NCI-H748 (cell line): ENCODE data around the gene ADAMTS18.

Source experiments
- DNase-seq: peaks from one replicate; lab custom pipeline; 2025; ENCODE audit not compliant: unreplicated experiment; lab: John Stamatoyannopoulos, UW

Gene ADAMTS18

DNA sequence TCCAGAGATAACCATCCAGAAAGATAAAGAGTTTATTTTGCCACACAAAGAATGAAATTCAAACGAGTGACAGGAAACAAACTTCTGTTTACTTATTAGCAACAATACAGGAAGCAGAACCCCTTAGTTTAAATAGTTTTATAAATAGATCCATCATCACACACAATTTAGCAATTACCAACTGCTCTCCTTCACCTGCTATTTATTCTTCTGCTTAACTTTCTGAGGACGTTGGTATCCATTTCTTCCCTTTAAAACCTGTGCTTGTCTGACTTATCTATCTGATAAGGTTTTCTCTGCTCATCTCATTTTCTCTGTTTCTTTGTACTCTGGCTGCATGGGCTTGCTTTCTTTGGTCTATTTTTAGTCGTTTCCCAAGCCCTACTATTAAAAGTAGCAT, 4.3 kb upstream of the ADAMTS18 start:
- peak; percentile 13 for DNase-seq

DNA sequence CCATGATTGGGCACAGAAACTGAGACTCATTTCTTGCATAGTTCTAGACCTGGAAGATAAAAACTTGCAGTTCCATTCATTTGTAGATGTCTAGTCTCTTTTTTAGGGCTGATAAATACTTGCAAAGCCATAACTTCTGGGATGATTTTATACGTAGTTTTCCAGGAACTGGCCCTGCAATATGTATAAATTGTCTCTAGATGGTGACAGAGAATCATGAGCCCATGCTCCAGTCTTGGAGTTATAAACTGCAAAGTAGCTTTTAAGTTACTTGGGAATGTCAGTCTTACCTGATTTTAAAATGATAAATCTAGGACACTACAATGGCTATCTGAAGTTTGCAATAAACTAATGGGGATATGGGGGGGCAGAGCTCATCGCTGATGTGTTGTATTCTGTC, 3.0 kb upstream of the ADAMTS18 start:
- DNase-seq, result peak; percentile 50

DNA sequence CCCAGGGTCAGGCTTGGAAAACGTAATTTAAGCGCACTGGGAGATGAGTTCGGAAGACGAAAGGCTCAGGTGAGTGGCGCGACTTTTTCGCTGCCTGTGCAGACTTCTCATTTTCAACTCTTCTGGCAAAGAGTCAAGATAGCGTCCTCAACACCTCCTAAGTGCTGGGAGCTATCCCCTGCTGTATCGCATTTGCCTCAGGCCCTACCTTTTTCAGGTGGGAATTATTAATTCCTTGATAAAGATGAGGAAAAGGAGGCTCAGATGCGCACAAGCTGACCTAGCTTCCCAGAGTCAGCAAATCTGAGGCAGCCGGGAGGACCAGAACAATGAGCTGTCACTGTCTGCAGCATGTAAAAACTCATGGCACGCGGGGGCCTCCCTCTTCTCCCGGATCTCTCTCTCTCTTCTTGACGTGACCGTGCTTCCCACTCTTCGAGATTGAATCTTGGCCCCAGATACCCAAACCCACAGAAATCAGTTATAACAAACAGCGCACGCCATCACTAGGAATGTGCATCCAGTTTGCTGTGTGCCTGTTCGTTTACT, 512 bp upstream of the ADAMTS18 start:
- peak; percentile 58 for DNase-seq

DNA sequence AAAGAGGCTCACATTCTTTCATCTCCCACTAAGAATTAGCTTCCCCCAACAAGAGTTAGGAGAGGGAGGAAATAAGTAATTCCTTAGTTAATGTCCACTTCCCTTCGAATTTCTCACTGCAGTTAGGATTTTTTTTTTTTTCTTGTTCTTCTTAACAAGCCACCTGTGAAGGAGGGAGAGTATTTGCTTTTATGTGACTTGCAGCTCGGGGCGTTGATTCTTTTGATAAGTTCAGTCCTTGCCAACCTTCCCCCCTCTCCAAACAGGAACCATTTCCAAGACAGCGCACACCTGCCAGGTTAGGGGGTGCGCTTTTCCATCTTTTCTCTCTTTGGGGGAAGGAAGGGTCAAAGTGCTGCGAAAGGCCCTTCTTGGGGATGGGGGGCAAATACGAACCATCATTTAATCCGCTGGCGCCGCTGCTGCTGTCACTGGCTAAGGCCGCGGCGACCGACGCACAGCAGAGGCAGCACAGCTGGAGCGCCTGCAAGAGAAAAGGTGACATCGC, 758 bp downstream of the ADAMTS18 start:
- no peak for DNase-seq

DNA sequence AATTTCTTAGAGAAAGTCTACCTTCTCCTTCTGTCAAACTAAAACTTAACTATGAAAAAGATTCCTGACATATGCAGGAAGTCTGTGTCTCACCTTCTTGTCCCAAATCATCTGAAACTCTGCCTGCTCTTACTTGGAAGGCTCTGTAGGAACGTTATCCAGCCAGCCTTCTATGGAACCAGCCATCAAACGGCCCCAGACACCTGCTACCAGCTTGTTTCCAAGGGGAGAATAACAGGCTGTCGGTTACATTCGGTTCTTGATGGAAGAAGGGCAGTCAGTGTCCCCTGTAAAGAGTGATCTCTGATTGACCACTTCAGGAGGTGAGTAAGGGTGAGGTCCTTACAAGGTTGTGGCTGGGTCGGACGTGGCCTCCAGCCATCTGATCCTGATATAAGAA, 1.7 kb downstream of the ADAMTS18 start:
- no peak for DNase-seq

DNA sequence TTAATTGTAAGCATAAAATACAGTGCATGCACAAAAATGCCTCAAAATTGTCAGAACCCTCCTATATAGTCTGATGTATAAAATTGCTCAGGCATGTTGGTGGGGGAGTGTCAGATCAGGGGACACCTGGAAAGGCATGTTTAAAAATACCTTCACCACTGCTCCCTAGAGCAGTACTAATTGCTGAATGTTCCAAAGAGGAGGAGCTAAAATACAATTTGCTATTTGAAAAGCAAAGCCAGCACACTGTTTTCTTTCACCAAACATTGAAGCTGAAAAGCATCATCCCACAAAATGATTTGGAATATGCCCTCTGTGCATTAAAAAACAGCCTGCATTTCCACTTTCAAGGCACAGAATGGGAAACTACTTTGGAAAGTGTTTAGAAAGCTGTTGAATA, 2.6 kb downstream of the ADAMTS18 start:
- DNase-seq, result no peak

DNA sequence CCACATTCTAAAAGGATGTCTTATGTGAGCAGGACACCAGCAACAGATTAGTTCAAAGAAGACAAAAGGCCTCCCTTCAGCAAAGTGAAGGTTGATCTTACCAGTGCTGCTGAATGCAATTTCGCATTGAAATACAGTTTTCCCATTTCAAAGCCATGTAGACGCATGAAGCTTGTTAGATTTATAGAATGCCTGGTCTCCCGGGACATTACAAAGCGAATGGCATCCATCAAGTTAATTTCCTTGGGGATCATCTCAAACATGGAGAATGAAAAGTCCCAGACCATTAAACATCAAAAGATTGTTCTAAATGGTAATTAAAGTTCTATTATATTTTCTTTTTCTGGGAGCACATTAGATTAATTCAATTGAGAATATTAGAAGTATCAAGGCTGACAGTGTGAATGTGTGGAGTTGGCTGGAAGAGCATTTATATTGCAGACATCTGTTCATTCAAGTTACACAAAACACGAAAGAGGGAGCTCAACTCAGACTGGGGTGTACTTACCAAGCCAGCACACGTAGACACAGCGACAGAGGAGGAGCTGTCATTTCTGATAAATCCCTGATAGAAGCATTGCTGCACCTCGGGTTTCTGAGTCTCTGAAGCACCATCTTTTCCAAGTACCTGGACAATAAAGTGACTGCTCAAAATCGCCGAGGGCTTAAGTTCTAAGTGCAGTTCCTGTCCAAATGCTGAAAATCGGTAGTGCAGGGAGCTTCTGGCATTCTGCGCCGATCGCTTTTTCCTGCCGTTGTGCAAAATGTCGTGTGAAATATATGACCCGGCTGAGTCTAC, 3.8 kb downstream of the ADAMTS18 start:
- no peak for DNase-seq

DNA sequence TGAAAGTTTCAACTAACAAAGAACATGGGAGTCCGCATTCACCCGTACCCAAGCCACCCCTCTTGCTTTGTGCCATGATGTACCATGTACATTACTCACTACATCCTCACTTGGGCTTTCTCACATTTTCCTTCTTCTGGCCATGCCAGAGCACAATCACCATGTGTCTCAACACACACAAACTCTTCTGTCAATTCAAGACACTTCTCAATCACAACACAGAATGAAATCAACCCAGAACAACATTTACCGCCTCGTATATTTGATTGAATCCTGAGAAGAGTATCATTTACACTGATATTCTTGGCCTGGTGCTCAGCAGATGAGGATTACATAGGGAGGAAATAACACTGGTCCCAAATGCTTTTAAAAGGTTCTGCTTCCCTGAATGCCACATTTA, 4.5 kb downstream of the ADAMTS18 start:
- DNase-seq, result no peak

DNA sequence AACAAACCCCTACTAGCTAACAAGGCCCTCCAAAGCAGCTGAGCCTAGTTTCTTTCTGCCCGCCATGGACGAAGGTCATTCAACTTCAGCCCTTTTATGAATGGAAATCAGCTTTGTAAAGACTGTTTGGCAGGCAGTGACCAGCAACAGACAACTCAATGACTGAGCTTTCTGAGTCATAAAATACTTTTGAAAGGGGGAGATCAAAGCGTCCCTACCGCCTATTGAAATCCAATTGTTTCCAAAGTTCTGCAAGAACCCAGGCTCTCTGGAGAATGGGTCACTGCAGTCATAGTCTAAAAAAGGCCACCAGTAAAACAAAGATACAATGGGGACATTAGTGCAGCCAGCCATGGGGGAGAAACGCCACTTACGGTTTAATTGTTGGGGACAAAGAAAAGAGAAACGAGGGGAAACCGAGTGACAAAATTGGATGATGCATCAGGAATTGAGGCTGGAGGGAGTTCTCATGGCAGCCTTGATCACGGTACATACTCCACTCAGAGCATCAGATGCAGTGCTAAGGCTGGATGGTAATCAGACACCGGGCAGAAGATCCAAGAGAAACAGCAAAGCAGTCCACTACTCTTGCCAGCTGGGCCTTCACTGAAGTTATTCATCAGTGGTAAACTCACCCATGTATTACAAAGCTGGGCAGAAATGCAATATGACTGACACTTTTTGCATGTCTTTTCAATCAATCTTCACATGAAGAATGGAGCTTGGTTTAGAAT, 9.8 kb downstream of the ADAMTS18 start:
- DNase-seq, result no peak

DNA sequence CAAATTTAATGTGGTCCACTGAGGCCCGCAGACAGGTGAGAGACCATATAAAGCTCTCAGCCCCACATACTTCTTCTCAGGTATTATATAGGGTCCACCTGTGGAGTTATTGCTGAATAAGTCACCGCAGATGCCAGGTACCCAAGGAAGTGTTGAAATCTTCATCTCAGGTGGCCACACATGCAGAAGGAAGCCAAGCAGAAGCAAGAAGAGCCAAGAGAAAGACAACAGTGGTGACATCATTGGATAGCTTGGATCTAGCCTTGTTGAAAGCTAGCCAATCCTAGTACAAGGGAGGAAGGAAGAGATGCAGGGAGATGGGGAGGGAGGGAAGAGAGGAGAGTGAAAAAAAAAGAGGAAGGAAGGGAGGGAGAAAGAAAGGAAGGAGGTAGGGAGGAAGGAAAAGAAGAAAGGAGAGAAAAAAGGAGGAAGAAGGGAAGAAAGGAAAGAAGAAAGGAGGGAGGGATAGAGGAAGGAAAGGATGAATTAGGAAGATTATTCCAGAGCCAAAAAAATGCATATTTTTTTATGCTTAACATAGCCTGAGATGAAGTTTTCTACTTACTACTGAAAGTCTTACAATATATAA, 12.5 kb downstream of the ADAMTS18 start:
- no peak for DNase-seq

DNA sequence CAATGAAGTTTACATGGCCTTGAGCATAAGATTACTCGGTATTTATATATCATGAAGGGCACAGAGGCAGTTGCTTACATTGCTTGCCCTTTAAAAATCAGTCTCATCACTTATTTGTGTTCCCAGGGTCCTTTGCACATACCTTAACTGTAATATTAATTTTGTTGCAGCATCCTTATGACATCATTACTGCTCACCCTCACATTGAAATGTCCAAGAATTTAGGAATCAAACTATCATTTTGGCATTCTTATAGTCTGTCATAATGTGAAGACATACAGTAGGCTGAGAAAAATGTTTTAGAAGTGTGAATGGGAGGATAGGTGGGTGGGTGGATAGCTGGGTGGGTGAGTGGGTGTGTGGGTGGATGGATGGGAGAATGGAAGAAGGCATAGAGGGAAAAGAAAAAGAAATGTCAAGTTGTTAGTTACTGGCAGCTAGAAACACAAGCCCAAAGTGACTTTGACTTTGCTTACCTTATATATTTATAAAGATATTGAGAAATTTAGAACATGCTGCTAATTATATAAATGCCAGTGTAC, 17.8 kb downstream of the ADAMTS18 start:
- no peak for DNase-seq

DNA sequence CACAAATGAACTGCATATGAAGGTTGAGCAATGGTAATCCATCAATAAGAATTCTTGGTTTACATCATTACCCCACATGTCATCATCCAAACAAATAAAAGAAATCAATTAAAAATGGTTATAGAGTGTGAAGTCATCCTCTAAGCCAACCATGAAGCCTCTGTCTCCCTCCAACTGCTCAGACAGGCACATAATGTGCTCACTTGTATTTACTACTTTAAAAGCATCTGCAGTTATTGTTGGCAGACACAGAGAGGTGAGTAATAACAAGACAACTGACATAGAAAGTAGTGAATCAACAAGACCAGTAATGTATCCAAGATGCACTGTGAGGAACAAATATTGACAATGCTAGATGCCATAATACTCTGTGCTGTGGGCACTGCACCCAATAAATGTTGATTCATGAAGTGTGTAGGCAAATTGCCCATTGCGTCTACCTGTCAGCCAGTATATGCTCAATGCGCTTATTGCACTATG, 20.0 kb downstream of the ADAMTS18 start:
- DNase-seq, result peak; percentile 34

DNA sequence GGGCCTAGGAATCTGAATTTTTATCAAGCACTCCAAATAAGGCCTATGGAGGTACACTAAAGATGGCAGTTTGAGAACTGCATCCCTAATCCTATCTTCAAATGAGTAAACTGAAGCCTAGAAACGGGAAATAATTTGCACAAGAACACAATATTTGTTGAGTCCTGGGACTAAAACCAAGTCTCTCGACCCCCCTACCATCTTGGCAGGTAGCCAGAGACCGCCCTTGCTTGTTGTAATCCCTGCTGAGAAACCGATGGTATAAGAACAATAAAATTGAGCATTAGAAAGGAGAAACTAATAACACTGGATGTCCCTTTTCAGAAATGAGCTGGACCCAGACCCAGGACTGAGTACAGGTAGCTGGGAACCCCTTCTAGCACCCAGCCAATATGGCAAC, 24.4 kb downstream of the ADAMTS18 start:
- DNase-seq, result peak; percentile 4

DNA sequence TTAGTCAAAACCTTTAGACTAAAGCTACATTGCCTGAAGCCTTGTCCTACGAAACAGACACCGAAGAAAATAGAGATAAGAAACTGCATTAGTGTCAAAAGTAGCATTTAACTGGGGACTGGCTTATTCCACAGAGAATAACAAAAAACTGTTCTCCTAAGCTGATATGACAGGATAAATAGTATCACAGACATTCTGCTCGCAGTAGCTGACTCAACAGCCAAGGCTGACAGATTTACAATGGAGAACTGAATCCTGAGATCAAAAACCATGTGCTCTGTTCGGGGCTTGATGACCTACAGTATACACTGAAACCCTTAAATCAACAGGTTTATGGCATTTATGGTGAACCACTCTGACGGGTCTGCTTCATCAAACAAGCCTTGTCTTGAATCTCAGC, 25.5 kb downstream of the ADAMTS18 start:
- peak; percentile 2 for DNase-seq

DNA sequence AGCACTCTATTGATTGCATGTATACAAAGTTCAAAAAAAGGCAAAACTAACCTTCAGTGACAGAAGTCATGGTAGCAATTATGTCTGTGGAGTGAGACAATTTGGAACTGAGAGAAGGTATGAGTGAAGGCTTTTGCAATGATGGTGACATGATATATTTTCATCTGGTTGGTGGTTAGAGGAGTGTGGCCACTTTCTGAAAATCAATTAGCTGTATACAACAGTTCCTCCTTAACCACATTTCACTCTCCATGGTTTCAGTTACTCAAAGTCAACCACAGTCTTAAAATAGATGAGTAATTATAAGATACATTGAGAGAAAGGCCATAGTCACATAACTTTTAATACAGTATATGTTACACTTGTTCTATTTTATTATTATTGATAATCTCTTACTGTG, 26.2 kb downstream of the ADAMTS18 start:
- DNase-seq, result no peak

DNA sequence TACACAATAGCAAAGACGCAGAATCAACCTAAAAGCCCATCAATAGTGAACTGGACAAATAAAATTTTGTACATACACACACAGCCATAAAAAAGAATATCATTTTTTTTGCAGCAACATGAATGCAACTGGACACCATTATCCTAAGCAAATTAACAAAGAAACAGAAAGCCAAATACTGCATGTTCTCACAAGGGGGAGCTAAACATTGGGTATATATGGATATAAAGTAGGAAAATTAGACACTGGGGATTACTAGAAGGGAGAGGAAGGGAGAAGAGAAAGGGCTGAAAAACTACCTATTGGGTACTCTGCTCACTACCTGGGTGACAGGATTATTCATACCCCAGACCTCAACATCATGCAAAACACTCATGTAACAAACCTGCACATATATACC, 28.2 kb downstream of the ADAMTS18 start:
- peak; percentile 25 for DNase-seq

DNA sequence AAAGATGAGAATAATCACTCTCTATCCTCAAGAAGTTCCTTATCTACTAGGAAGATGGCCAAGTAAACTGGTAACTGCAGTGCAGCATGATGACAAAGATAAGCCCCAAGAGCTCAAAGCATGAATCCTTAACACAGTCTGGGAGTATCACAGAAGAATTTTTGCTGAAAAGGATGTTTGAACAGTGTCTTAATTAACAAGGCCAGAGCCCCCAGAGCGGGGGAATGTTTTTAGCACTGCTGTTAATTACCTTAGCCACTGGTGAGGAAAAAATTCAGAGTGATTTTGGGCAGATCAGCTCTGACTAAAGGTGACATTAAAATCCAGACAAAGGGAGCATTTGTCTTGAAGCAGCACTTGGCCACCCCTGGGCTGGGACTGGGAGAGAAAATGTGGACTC, 30.1 kb downstream of the ADAMTS18 start:
- no peak for DNase-seq

DNA sequence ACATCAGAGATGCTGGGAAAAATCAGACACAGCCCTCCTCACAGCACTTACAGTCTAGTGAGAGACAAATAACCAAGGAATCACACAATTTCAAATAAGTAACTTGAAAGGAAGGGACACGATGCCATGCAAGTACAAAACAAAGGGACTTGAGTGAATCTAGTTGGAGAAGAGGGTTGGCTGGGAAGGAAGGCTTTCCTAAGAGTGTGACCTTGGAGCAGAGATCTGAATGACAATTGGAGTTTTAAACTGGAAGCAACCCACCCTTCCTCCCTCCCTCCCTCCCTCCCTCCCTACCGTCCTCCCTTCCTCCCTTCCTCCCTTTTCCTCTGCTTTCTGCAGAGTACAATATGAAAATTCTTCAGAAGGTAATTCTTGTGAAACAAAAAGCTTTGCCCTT, 31.1 kb downstream of the ADAMTS18 start:
- DNase-seq, result no peak

DNA sequence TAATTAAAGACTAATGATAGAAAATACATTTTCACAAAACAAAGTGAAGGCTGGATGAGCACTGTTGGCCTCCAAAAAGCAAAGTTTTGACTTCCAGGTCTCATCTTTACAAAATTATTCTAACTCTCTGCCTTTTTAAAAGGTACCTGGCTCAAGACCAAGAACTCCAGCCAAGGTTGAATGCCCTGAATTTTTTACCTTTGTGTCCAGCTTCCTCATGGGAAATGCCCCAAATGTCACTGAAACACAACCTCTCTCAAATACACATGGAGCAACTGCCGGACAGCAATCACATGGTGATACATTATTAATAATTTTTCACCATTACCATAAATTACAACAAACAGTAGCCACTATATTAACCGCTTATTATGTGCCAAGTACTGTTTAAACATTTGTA, 32.2 kb downstream of the ADAMTS18 start:
- no peak for DNase-seq

DNA sequence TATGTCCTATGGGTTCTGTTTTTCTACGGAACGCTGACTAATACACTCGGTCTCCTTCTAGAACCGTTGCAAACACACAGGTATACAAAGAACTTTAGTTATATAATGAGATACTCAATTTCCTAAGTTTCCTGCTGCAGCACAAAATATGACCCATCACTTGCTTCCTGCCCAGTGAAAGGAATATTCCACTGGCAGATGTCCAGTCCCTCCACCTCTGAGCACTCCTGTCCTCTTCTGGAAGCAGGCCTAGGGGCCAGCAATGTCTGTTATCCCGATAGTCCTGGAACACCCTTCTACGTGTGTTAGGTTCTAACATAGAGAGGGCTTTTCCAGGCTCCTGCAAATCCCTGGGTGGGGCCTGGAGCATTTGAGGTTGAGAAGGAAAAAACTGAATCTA, 32.7 kb downstream of the ADAMTS18 start:
- DNase-seq, result no peak

DNA sequence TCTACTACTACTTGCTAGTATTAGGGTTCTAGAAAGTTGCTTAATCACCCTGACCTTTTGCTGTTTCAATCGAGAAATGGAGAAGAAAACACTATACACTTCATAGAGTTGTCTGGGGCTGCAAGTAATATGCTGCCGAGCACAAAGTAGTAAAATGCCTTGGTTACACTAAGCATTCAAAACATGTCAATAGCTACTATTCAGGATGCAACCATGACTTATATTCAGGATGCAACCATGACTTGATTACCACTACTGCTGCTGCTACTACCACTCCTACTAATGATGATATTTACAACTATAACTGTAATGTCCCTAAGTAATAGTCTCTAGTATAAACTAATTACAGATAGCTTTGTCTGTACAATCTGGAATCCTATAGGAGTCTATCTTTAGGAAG, 35.3 kb downstream of the ADAMTS18 start:
- no peak for DNase-seq
